Nephron progenitor cell (in vitro differentiated cells): ENCODE data around the gene NOS1.

Source experiments
- DNase-seq: peaks from one replicate; pipeline ENCODE4 v3.0.0; 2021
- H3K27ac Mint-ChIP-seq: 2 replicates; pipeline ENCODE4 v1.8.0; 2021; ENCODE audit warnings: mild to moderate bottlenecking, moderate library complexity, mixed read lengths
- H3K27me3 Mint-ChIP-seq: 2 replicates; pipeline ENCODE4 v1.8.0; 2021; ENCODE audit warnings: mild to moderate bottlenecking, low read depth, mixed read lengths; ENCODE audit not compliant: poor library complexity
- H3K36me3 Mint-ChIP-seq: 2 replicates; pipeline ENCODE4 v1.8.0; 2021; ENCODE audit warnings: low read depth, mixed read lengths
- H3K4me1 Mint-ChIP-seq: 2 replicates; pipeline ENCODE4 v1.8.0; 2021; ENCODE audit warnings: mixed read lengths
- H3K4me3 Mint-ChIP-seq: 2 replicates; pipeline ENCODE4 v1.8.0; 2021; ENCODE audit warnings: mild to moderate bottlenecking, moderate library complexity, mixed read lengths
- H3K9me3 Mint-ChIP-seq: 2 replicates; pipeline ENCODE4 v1.8.0; 2021; ENCODE audit warnings: mild to moderate bottlenecking, moderate library complexity, mixed read lengths
- CTCF ChIP-seq: fragments of 200-600 bp; sonication (generic); IDR thresholded peaks from 2 replicates; pipeline ENCODE4 v1.5.0; 2021; ENCODE audit warnings: antibody characterized with exemption

NOS1 gene

GRCh38 chr12:117180758-117181467 lies 180.5 kb downstream of the NOS1 start:
- H3K27ac Mint-ChIP-seq, result no peak overlapping the region
- H3K4me1 Mint-ChIP-seq, result peaks cover 8% of the 10 kb centered on the region
- H3K9me3 Mint-ChIP-seq, result peaks cover 33% of the 10 kb centered on the region
- TF ChIP-seq CTCF, result no peak
- peaks cover 4% of the 10 kb centered on the region for H3K27me3 Mint-ChIP-seq
- no peak for DNase-seq
- H3K4me3 Mint-ChIP-seq, result no peak overlapping the region
- peaks cover 95% of the 10 kb centered on the region for H3K36me3 Mint-ChIP-seq

GRCh38 chr12:117178745-117179144 lies 182.7 kb downstream of the NOS1 start:
- Mint-ChIP-seq H3K27ac (no peak overlapping the region), H3K4me1 (peaks cover 8% of the 10 kb centered on the region), H3K9me3 (peaks cover 29% of the 10 kb centered on the region), H3K36me3 (peaks cover 91% of the 10 kb centered on the region), H3K27me3 (peaks cover 4% of the 10 kb centered on the region), H3K4me3 (no peak overlapping the region)
- no peak for TF ChIP-seq CTCF
- no peak for DNase-seq

- Mint-ChIP-seq H3K4me1 (peaks cover 8% of the 10 kb centered on the region), H3K36me3 (peaks cover 91% of the 10 kb centered on the region), H3K27ac (peak overlapping the region; percentile 30), H3K9me3 (peaks cover 25% of the 10 kb centered on the region), H3K4me3 (no peak overlapping the region), H3K27me3 (peaks cover 4% of the 10 kb centered on the region)
- TF ChIP-seq CTCF, result no peak
- no peak for DNase-seq
Measured at GRCh38 chr12:117178301-117178700, 183.1 kb downstream of the NOS1 start.

- Mint-ChIP-seq H3K36me3 (peaks cover 87% of the 10 kb centered on the region), H3K4me1 (no peaks in the 10 kb centered on the region), H3K4me3 (no peak overlapping the region), H3K9me3 (no peaks in the 10 kb centered on the region), H3K27ac (no peak overlapping the region), H3K27me3 (no peaks in the 10 kb centered on the region)
- DNase-seq, result no peak
- no peak for TF ChIP-seq CTCF
Measured at GRCh38 chr12:117172168-117172567, 189.3 kb downstream of the NOS1 start.

- Mint-ChIP-seq H3K4me1 (no peaks in the 10 kb centered on the region), H3K27me3 (no peaks in the 10 kb centered on the region), H3K36me3 (peaks cover 87% of the 10 kb centered on the region), H3K27ac (no peak overlapping the region), H3K4me3 (no peak overlapping the region), H3K9me3 (no peaks in the 10 kb centered on the region)
- no peak for TF ChIP-seq CTCF
- no peak for DNase-seq
Measured at GRCh38 chr12:117171499-117172162, 189.8 kb downstream of the NOS1 start.

- no peaks in the 10 kb centered on the region for H3K9me3 Mint-ChIP-seq
- H3K27ac Mint-ChIP-seq, result no peak overlapping the region
- no peaks in the 10 kb centered on the region for H3K27me3 Mint-ChIP-seq
- no peak for DNase-seq
- TF ChIP-seq CTCF, result no peak
- H3K36me3 Mint-ChIP-seq, result peaks cover 87% of the 10 kb centered on the region
- no peaks in the 10 kb centered on the region for H3K4me1 Mint-ChIP-seq
- H3K4me3 Mint-ChIP-seq, result no peak overlapping the region
Measured at GRCh38 chr12:117169548-117169947, 191.9 kb downstream of the NOS1 start.
